RWPE2 (cell line): ENCODE measurements around the gene AOAH.

Experiments used
- ATAC-seq: fragments of 200-7000 bp; cut with Tn5 transposase; 3 replicates; pipeline ENCODE4 v1.9.1; 2021; ENCODE audit warnings: low read depth
- DNase-seq: peaks from one replicate; pipeline ENCODE4 v3.0.0-alpha.2; 2020; ENCODE audit warnings: low spot score
- H3K27ac ChIP-seq: fragments of 450-650 bp; 2 replicates; pipeline ENCODE4 v1.5.1; 2017; ENCODE audit warnings: mild to moderate bottlenecking; ENCODE audit not compliant: poor library complexity, severe bottlenecking
- H3K27me3 ChIP-seq: fragments of 250-450 bp; sonication (Bioruptor Pico); 2 replicates; pipeline ENCODE4 v1.5.1; 2021; ENCODE audit warnings: mild to moderate bottlenecking, moderate library complexity; ENCODE audit not compliant: insufficient read depth, poor library complexity, severe bottlenecking
- H3K36me3 ChIP-seq: fragments of 250-450 bp; sonication (Bioruptor Pico); 2 replicates; pipeline ENCODE4 v1.5.1; 2020; ENCODE audit warnings: low read depth, mild to moderate bottlenecking, moderate library complexity
- H3K4me1 ChIP-seq: fragments of 250-450 bp; sonication (Bioruptor Pico); 2 replicates; pipeline ENCODE4 v1.5.1; 2021; ENCODE audit warnings: mild to moderate bottlenecking, moderate library complexity; ENCODE audit not compliant: insufficient read depth, poor library complexity, severe bottlenecking
- H3K4me3 ChIP-seq: fragments of 250-450 bp; sonication (Bioruptor Pico); 2 replicates; pipeline ENCODE4 v1.5.1; 2021; ENCODE audit warnings: mild to moderate bottlenecking, moderate library complexity; ENCODE audit not compliant: severe bottlenecking
- H3K9me3 ChIP-seq: fragments of 250-450 bp; sonication (Bioruptor Pico); 2 replicates; pipeline ENCODE4 v1.5.1; 2021; ENCODE audit warnings: mild to moderate bottlenecking, moderate library complexity; ENCODE audit not compliant: severe bottlenecking
- CTCF ChIP-seq: fragments of 450-650 bp; IDR thresholded peaks from one replicate; pipeline ENCODE4 v1.5.1; 2017; ENCODE audit warnings: mild to moderate bottlenecking, moderate library complexity; ENCODE audit not compliant: poor library complexity, severe bottlenecking

Gene AOAH

GRCh38 chr7:36629351-36629750 lies 94.9 kb downstream of the AOAH start:
- Histone ChIP-seq H3K27ac (no peak overlapping the region), H3K4me3 (no peak overlapping the region), H3K4me1 (no peaks in the 10 kb centered on the region), H3K9me3 (no peaks in the 10 kb centered on the region), H3K27me3 (no peaks in the 10 kb centered on the region), H3K36me3 (no peaks in the 10 kb centered on the region)
- no peak for TF ChIP-seq CTCF
- DNase-seq (no peak), ATAC-seq (no peak)

- Histone ChIP-seq H3K4me3 (no peak overlapping the region), H3K36me3 (no peaks in the 10 kb centered on the region), H3K27me3 (no peaks in the 10 kb centered on the region), H3K9me3 (no peaks in the 10 kb centered on the region), H3K27ac (no peak overlapping the region), H3K4me1 (no peaks in the 10 kb centered on the region)
- no peak for TF ChIP-seq CTCF
- ATAC-seq (no peak), DNase-seq (no peak)
Measured at GRCh38 chr7:36627836-36628235, 96.5 kb downstream of the AOAH start.

GRCh38 chr7:36626111-36626510 lies 98.2 kb downstream of the AOAH start:
- no peak for ATAC-seq
- no peak for DNase-seq
- Histone ChIP-seq H3K4me1 (no peaks in the 10 kb centered on the region), H3K4me3 (no peak overlapping the region), H3K27ac (no peak overlapping the region), H3K27me3 (no peaks in the 10 kb centered on the region), H3K36me3 (no peaks in the 10 kb centered on the region), H3K9me3 (no peaks in the 10 kb centered on the region)
- TF ChIP-seq CTCF, result no peak

- DNase-seq, result no peak
- ATAC-seq, result no peak
Measured at GRCh38 chr7:36625247-36625646, 99.0 kb downstream of the AOAH start.

GRCh38 chr7:36623247-36623646 lies 101.0 kb downstream of the AOAH start:
- Histone ChIP-seq H3K4me3 (no peak overlapping the region), H3K27ac (no peak overlapping the region), H3K27me3 (no peaks in the 10 kb centered on the region), H3K9me3 (no peaks in the 10 kb centered on the region), H3K4me1 (no peaks in the 10 kb centered on the region), H3K36me3 (no peaks in the 10 kb centered on the region)
- no peak for TF ChIP-seq CTCF
- DNase-seq (no peak), ATAC-seq (no peak)

More at GRCh38 chr7:36625247-36625646, 99.0 kb downstream of the AOAH start:
- no peaks in the 10 kb centered on the region for H3K4me1 ChIP-seq
- no peaks in the 10 kb centered on the region for H3K27me3 ChIP-seq
- H3K9me3 ChIP-seq, result no peaks in the 10 kb centered on the region
- H3K4me3 ChIP-seq, result no peak overlapping the region
- TF ChIP-seq CTCF, result no peak
- H3K27ac ChIP-seq, result no peak overlapping the region
- H3K36me3 ChIP-seq, result no peaks in the 10 kb centered on the region
